Measurements from ENCODE around the gene TMEM132D.

GRCh38 chr12:129305851-129306250, 598.0 kb downstream of the TMEM132D start:
- TF ChIP-seq CTCF (IDR thresholded peaks at IDR 0.05), result no peak
- TF ChIP-seq POLR2A (IDR thresholded peaks at IDR 0.05; ENCODE audit: low read depth), result no peak
- no peak for TF ChIP-seq EP300 (IDR thresholded peaks at IDR 0.05)
